HEK293 (cell line): ENCODE data around the gene CCDC12.

Experiments used
- CTCF ChIA-PET: fragments of 350-600 bp; formaldehyde crosslinking; extraction: SDS; loops from one replicate; lab custom pipeline; 2021; ENCODE audit warnings: antibody characterized with exemption; lab: Yijun Ruan, JAX
- POLR2A ChIA-PET: fragments of 300-600 bp; formaldehyde crosslinking; extraction: SDS; loops from one replicate; lab custom pipeline; 2020; ENCODE audit warnings: antibody characterized with exemption, inconsistent platforms; lab: Yijun Ruan, JAX
- H3K27ac ChIP-seq: fragments of 200-500 bp; sonication (Bioruptor generic); 2 replicates; pipeline ENCODE4 v1.5.1; 2014; ENCODE audit warnings: low read depth, low read length, control low read depth, inconsistent platforms; ENCODE audit errors: extremely low read depth
- H3K36me3 ChIP-seq, 2 experiments: fragments of 200-500 bp in 1 of 2; sonication (Bioruptor generic) in 1 of 2; 1 replicate in 1 of 2; 2 replicates in 1 of 2; pipeline ENCODE4 v1.5.1; 2014 to 2017; ENCODE audit warnings: inconsistent platforms in 2 of 2, low read length in 2 of 2; ENCODE audit not compliant: control insufficient read depth in 2 of 2, insufficient read depth in 1 of 2
- H3K4me1 ChIP-seq: fragments of 200-500 bp; sonication (Bioruptor generic); 2 replicates; pipeline ENCODE4 v1.5.1; 2014; ENCODE audit warnings: mild to moderate bottlenecking, low read length, inconsistent platforms; ENCODE audit not compliant: control insufficient read depth, insufficient read depth
- H3K4me3 ChIP-seq: 2 replicates; pipeline ENCODE4 v1.5.1; 2011; ENCODE audit warnings: low read depth, mild to moderate bottlenecking, control low read depth, low read length, moderate library complexity
- H3K9me3 ChIP-seq: fragments of 200-500 bp; sonication (Bioruptor generic); 2 replicates; pipeline ENCODE4 v1.5.1; 2014; ENCODE audit warnings: low read depth, low read length, inconsistent platforms; ENCODE audit not compliant: control insufficient read depth, insufficient read depth
- BCL11B ChIP-seq: fragments of 450-650 bp; formaldehyde crosslinking; IDR thresholded peaks from 2 replicates; pipeline ENCODE4 v1.5.1; 2016; ENCODE audit warnings: low read depth, missing biosample characterization, missing genetic modification characterization
- EGR2 ChIP-seq: fragments of 450-650 bp; formaldehyde crosslinking; IDR thresholded peaks from 2 replicates; pipeline ENCODE4 v1.5.1; 2016; ENCODE audit warnings: low read depth, missing biosample characterization, missing genetic modification characterization
- HIC1 ChIP-seq: fragments of 450-650 bp; formaldehyde crosslinking; IDR thresholded peaks from 2 replicates; pipeline ENCODE4 v1.5.1; 2016; ENCODE audit warnings: missing biosample characterization, missing genetic modification characterization
- KLF16 ChIP-seq: fragments of 450-650 bp; formaldehyde crosslinking; IDR thresholded peaks from 2 replicates; pipeline ENCODE4 v1.5.1; 2017; ENCODE audit warnings: missing biosample characterization, missing genetic modification characterization
- PATZ1 ChIP-seq: fragments of 450-650 bp; formaldehyde crosslinking; IDR thresholded peaks from 2 replicates; pipeline ENCODE4 v1.5.1; 2016; ENCODE audit warnings: missing biosample characterization, missing genetic modification characterization
- ZEB2 ChIP-seq: fragments of 450-650 bp; formaldehyde crosslinking; IDR thresholded peaks from 2 replicates; pipeline ENCODE4 v1.5.1; 2016; ENCODE audit warnings: missing biosample characterization, missing genetic modification characterization
- ZIC2 ChIP-seq: fragments of 450-650 bp; formaldehyde crosslinking; IDR thresholded peaks from 2 replicates; pipeline ENCODE4 v1.5.1; 2016; ENCODE audit warnings: missing biosample characterization, missing genetic modification characterization
- ZNF214 ChIP-seq: fragments of 450-650 bp; formaldehyde crosslinking; IDR thresholded peaks from 2 replicates; pipeline ENCODE4 v1.5.1; 2017; ENCODE audit warnings: missing biosample characterization, mild to moderate bottlenecking, missing genetic modification characterization, borderline replicate concordance
- ZNF221 ChIP-seq: fragments of 450-650 bp; formaldehyde crosslinking; IDR thresholded peaks from 2 replicates; pipeline ENCODE4 v1.5.1; 2017; ENCODE audit warnings: missing biosample characterization, missing genetic modification characterization, borderline replicate concordance
- ZNF324 ChIP-seq: fragments of 450-650 bp; formaldehyde crosslinking; IDR thresholded peaks from 2 replicates; pipeline ENCODE4 v1.5.1; 2016; ENCODE audit warnings: missing biosample characterization, missing genetic modification characterization
- ZNF37A ChIP-seq: fragments of 450-650 bp; IDR thresholded peaks from 2 replicates; pipeline ENCODE4 v1.5.1; 2018; ENCODE audit warnings: missing biosample characterization, missing genetic modification characterization
- ZNF398 ChIP-seq: fragments of 450-650 bp; formaldehyde crosslinking; IDR thresholded peaks from 2 replicates; pipeline ENCODE4 v1.5.1; 2017; ENCODE audit warnings: missing biosample characterization, missing genetic modification characterization
- ZNF548 ChIP-seq: fragments of 450-650 bp; formaldehyde crosslinking; IDR thresholded peaks from 2 replicates; pipeline ENCODE4 v1.5.1; 2016; ENCODE audit warnings: missing biosample characterization, missing genetic modification characterization
- ZNF549 ChIP-seq: fragments of 450-650 bp; IDR thresholded peaks from 2 replicates; pipeline ENCODE4 v1.5.1; 2018; ENCODE audit warnings: missing biosample characterization, missing genetic modification characterization, mild to moderate bottlenecking, inconsistent platforms, moderate library complexity
- ZNF560 ChIP-seq: fragments of 450-650 bp; formaldehyde crosslinking; IDR thresholded peaks from 2 replicates; pipeline ENCODE4 v1.5.1; 2017; ENCODE audit warnings: missing biosample characterization, missing genetic modification characterization, borderline replicate concordance
- ZNF701 ChIP-seq: fragments of 450-650 bp; formaldehyde crosslinking; IDR thresholded peaks from 2 replicates; pipeline ENCODE4 v1.5.1; 2016; ENCODE audit warnings: missing biosample characterization, missing genetic modification characterization
- ZSCAN23 ChIP-seq: fragments of 450-650 bp; formaldehyde crosslinking; IDR thresholded peaks from 2 replicates; pipeline ENCODE4 v1.5.1; 2016; ENCODE audit warnings: missing biosample characterization, missing genetic modification characterization

Gene CCDC12

DNA sequence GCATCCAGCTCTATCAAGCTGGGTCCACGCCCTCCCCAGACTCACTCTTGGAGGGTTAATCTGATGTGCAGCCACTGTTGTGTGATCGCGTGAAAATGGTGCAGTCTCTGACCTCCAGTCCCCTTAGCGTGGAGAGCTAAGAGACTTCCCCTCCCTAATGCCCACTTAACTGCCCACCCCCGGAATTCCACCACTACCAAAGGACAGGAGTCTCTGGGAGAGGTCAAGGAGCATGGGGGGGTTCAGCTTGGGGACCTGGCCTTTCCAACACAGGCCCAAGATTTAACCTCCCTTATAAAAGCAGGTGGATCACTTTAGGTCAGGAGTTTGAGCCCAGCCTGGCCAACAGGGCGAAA, 48.8 kb downstream of the CCDC12 start (continued):
- TF ChIP-seq ZSCAN23 (tag by site-specific recombination) (no peak), ZNF324 (no peak), ZNF701 (tag by site-specific recombination) (no peak), ZNF214 (tag by site-specific recombination) (no peak), ZNF549 (no peak), ZNF37A (tag by site-specific recombination) (no peak), KLF16 (tag by site-specific recombination) (no peak), BCL11B (tag by site-specific recombination) (no peak)

GRCh38 chr3:46926871-46927717, 49.5 kb downstream of the CCDC12 start:
- Histone ChIP-seq H3K9me3 (no peaks in the 10 kb centered on the region), H3K27ac (no peak overlapping the region), H3K36me3 (peaks cover 3 to 77% of the 10 kb centered on the region in 2 experiments; a peak in 2 of 3 replicates), H3K4me3 (no peak overlapping the region), H3K4me1 (peaks cover 3% of the 10 kb centered on the region; the same call in 1 of the 2 replicates)
- no peak for TF ChIP-seq ZIC2 (tag by site-specific recombination)
- peak; percentile 35; the same call in 1 of the 2 replicates for TF ChIP-seq EGR2 (tag by site-specific recombination)
- POLR2A ChIA-PET: no interaction called here
- CTCF ChIA-PET: interaction anchor here (0.6 to 1.1 kb wide), 3 partner anchors 18 to 82 kb away, joined by 3 to 6 read pairs (median 4); no protein-coding TSS in a partner anchor

DNA sequence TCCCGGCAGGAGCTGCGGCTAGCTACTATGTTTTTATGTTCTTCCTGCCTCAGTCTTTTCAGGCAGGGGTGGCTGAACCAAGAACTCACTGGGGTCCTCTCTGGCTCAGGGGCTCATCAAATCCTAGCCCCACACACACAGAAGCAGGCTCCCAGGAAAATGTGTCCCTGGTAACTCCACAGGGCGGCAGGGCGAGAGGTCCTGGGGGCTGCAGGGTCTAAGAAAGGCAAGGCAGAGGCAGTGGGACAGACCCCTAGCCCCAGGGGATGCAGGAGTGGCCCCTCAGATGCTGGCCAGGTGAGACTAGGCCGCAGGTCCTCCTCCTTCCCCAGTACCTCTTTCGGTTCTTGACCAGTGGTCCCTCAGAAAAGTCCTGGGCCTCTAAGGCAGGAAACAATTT, 50.1 kb downstream of the CCDC12 start:
- ChIA-PET POLR2A (no interaction called here), CTCF (no interaction called here)
- Histone ChIP-seq H3K4me3 (no peak overlapping the region), H3K4me1 (peaks cover 1% of the 10 kb centered on the region; the same call in 1 of the 2 replicates), H3K9me3 (no peaks in the 10 kb centered on the region), H3K27ac (no peak overlapping the region), H3K36me3 (peaks cover 3 to 83% of the 10 kb centered on the region in 2 experiments; a peak in 2 of 3 replicates)
- TF ChIP-seq ZNF548 (tag by site-specific recombination): no peak
- TF ChIP-seq HIC1 (tag by site-specific recombination): no peak
- TF ChIP-seq ZNF221 (tag by site-specific recombination): no peak
- TF ChIP-seq ZNF398 (tag by site-specific recombination): no peak
- no peak for TF ChIP-seq ZNF560 (tag by site-specific recombination)
- no peak for TF ChIP-seq PATZ1 (tag by site-specific recombination)
- TF ChIP-seq ZEB2: no peak
